NCI-H774 (cell line): Measurements from ENCODE around the gene LHFPL6.
"Not testable (repeated sequence)": the region's sequence is repeated elsewhere in the genome, so short reads cannot be mapped to it uniquely, and the experiment has no call there.

Experiments used
- DNase-seq: peaks from one replicate; lab custom pipeline; 2025; lab: John Stamatoyannopoulos, UW

Gene LHFPL6

DNA sequence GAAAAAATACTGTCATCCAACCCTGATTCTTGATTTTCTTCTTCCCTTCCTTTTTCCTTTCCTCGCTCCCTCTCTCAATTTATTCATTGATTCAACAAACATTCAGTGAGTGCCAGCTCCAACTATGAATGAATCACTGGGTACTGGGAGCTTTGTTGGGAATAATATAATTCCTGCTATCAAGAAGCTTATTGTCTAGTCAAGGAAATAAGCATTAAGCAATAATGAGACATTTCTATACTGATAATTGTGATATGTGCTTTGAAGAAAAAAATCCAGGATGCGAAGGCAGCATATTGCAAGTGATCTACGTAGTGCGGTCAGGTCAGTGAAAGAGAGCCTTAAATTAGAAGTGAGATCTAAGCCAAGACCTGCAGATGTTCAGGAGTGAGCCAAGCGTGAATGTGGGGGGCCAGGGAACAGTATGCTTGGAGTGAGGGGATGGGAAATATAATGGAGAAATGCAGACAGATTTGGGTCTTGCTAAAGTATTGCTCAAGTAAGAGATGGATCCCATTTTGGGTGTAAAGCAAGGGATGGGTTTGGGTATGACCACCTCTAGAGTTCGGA lies 253.5 kb downstream of the LHFPL6 start:
- DNase-seq, result no peak

DNA sequence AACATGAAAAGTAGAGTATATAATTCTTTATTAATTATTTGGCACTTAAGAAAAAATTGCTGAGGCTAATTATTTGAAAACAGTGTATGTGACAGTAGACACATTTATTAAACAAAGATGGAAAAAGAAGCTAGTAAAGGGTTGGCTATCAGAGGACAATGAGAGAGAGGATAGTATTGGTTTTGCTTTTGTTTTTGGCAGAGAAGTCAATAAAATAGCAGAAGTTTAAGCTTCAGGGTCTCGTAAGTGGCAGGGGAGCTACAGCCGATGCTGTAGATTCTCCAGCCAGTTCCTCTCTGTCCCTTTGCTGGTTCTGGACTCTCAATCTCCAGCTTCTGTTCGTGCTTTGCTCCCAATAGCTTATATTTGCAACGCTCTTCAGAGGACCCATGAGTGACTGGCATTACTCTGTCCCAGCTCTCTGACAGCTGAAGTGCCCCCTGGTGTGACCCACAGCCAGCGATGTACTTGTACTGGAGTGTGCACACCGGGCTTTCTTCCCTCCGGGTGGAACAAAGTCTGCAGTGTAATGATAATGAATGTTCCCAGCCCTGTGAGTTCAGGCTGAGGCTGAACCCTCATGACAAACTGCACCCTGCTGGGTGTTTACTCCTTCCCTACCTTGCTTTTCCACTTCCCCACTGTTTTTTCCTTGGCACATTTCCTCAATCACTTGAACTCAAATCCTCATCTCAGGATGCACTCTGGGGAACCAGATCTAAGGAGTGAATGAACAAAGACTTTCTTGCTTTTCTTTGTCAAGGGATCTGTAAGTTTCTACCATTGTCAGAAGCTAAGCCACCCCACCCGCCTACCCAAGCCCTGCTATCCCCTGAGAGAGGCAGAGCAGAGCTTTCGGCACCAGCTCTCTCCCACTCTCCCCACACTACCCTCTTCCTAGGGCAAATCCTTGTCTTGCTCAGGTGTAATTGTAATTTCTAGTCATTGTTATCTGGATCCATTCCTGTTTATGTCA lies 254.8 kb downstream of the LHFPL6 start:
- no peak for DNase-seq

DNA sequence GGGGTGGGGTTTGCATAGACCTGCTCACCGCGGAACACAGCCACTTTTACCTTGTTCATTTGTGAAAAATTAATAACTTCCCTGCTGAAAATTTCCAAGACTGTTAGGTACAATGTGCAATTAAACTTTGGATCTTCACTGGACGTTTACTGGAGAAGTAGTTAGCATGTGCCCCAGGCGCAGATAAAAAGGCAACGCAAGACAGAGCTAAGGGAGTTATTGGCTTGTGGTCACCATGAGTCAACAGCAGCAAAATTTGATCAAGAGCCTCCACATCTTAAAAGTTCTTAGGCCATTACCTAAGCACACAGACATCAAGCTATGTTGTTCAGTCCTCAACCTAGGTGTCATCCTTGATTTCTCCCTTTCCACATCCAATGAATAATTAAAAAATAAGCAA lies 257.0 kb downstream of the LHFPL6 start:
- DNase-seq, result no peak

DNA sequence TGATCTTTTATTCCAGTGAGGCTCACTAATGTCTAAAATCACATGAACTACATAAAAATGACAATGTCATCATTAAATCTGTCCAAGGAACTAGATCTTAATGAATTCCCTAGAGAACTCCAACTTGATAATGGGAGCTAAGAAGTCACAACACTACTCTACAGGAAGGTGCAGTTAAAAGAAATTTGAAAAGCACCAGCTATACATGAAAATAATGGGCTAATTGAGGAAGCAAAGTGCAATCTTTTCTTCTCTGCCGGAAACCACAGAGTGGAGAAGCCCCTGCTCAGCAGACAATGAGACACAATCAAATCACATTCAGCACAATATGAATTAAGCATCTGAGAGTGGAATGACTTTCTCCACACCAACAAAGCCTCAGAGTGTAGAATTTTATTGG lies 261.7 kb downstream of the LHFPL6 start:
- DNase-seq, result no peak

DNA sequence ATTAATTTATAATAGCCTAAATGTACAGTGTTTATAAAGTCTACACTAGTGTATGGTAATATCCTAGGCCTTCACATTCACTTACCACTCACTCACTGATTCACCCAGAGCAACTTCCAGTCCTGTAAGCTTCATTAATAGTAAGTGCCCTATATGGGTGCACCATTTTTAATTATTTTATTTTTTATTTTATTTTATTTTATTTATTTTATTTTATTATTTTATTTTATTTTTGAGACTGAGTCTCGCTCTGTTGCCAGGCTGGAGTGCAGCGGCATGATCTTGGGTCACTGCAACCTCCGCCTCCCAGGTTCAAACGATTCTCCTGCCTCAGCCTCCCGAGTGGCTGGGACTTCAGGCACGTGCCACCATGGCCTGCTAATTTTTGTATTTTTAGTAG lies 264.9 kb downstream of the LHFPL6 start:
- not testable (repeated sequence) for DNase-seq

DNA sequence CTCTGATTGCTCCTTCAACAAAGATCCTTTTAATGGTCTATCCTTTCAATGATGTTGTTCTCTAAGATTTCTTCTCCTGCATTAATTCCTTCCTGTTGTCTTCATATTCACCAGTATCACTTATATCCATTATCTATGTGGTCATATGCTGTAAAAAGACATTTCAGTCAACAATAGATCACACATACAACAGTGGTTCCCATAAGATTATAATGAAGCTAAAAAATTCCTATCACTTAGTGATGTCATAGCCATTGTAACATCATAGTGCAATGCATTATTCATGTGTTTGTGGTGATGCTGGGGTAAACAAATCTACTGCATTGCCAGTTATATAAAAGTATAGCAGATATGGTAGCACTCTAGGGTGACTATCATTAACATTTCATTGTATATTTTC lies 266.1 kb downstream of the LHFPL6 start:
- no peak for DNase-seq

DNA sequence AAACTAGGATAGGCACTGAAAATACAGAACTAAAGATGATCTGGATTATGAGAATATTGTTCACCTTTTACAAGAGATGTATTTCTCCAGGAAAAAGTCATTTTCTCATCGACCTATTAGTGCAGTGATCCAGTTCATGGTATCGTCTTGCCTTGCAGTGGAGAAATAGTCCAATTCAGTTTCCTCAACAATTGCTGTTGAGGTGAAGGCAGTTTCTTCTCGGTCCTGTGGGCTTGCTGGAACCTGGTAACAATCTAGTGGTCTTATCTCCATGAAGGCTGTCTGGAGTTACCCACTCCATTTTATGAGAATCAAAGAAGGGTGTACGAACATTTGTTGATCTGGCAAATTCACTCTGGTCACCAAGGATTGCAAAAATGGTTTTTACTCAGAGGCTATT lies 266.8 kb downstream of the LHFPL6 start:
- no peak for DNase-seq

DNA sequence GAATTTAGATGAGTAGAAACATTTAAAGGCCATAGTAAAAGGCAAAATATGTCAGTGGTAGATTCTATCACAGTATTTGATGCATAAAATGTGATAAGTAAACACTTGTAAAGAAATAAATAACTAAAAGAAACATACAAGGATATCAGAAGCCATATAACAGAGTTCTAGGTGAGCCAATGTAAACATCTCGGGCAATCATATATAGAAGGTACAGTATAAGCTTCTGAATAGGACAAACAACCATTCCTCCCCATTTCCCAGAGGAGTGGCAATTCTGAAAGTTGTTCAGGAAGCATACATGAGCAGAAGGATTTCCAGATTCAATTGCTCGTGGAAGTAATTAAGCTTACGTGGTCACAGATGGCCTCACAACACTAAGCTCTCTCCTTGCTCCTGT lies 267.3 kb downstream of the LHFPL6 start:
- no peak for DNase-seq

DNA sequence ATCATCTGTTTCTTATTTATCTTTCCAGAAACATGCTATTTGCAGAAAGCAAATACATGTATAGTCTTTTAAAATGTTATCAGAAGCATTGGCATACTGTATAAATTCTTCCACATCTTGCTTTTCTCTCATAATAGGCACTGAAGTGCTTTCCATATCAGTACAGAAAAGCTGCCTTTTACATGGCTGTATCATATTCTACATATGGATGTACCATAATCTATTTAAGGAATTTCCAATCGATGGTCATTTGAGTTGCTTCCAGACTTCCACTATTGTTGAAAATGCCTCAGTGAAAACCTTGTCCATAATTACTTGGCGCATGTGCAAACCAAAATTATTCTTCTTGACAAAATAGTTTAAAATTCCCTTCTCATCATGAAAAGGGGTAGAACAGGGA lies 272.5 kb downstream of the LHFPL6 start:
- DNase-seq, result no peak

DNA sequence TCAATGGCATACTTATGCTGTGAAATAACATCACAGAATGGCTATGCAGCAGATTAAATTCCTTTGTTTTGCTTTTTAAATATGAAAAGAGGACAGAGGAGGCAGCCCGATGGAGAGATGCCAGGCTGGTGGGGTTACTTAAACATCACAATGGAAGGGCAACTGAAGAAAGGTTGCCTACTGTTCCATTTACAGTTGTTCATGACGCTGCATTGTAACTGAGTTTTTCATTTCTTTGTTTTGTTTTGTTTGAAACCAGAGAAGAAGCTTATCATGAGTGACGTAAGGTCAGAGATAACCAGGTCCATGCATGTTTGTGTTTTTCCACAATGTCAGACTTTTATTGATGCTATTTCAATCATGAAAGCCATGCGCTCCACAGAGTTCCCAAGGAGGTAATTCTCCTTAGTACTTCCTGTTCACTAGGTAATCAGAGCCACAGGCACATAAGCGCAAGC lies 273.8 kb downstream of the LHFPL6 start:
- DNase-seq, result no peak

DNA sequence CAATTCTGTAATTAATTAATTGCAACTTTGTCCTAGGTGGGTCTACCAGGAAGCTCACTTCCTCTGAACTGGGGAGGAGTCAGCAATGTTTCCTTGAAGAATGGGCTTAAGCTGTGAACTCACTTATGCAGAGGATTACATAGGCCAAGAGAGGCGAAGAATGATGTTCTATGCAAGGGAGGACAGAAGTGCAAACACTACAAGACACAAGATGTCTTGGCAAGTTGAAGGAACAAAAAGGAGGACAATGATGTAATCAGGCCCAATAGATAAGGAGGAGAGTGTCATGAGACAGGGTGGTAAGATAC lies 275.9 kb downstream of the LHFPL6 start:
- DNase-seq, result no peak

DNA sequence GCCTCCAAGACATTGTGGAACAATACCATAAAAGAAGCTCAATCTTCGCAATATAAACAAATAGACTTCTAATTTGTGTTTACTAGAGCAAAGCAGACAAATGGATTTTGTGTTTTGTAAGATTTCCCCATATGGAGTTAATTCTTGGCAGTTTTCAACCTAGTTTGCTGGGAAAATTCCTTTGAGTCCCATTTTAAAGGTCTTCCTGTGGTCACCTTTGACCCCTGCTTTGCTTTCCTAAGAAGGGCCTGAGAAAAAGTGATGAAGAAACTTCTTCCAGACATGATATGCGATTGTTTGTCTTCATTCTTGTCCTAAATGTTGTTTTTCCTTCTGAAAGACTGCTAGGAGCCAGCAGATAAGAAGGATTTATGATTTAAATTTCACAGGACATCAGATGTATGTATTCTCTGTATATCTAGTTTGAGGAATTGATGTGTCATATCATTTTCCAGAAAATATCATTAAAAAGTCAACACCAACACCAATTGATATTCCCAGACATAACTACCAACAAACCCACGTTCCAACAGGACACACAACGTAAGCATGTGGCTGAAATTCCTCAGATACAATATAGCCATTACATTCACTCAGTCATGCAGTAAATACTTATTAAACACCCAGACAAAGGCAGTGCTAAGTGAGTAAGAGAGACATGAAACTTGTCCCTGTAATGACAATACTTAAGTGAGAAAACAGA lies 276.4 kb downstream of the LHFPL6 start:
- no peak for DNase-seq

DNA sequence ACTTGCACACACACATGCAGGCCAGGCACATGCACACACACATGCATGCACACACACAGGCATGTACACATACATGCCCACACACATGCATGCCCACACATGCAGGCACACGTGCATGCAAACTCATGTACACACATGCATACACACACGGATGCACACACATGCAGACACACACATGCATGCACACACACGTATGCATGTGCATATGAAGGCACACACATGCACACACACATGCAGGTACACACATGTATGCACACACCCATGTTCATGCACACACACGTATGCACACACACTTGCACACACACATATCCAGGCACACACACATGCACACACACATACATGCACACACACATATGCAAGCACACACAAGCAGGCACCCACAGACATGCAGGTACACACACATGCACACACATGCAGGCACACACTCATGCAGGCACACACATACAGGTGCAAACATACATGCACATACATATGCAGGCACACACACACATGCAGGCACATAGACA lies 278.1 kb downstream of the LHFPL6 start:
- no peak for DNase-seq

DNA sequence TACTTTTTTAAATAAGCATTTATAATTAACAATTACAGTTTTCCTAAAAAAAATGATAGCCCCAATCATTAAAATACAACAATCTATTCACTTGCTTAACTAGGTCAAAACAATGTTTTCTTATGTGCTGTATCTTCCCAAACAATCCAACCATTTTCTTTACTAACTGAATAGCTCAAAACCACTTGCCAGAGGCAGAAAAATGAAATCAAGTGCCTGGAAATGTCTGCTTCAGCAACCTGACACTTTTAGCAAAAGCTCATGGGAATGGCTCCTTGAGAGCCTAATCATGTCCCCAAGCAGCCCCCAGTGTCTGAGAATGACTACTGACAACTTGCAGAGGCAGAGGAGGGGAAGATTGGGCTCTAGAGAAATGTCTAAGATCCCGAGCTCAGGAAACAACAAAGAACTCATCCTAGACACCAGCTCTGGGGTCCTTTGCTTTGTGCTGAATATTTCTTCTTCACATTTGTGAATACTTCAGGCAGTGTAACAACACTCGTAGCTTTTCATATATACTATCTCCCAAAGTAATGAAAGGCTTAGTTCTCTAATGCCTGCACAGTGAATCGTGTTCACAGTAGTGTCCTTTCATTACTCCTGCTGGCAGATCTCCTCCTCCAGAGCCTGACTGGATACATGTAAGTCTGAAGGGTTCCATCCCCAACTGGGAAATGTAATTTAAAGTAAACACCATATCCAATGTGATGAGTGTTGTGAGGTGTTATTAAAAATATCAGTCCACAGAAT lies 280.0 kb downstream of the LHFPL6 start:
- no peak for DNase-seq

DNA sequence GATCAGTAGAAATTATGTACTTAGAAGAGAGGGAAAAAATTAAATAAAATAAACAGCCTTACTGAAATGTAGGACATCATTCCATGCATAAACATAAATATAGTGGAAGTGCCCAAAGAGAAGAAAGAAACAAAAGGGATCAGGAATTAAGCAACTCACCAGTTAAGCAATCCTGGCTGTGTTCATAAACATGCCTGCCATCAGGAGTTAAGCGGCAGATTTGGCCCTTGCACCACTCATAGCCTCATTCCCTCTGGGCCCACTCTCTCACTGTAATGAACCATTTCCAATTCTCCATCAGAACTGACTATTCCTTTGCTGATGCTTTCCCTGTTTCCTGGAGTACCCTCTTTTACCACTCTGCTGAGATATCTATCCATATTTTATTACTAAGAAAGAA lies 281.4 kb downstream of the LHFPL6 start:
- no peak for DNase-seq

DNA sequence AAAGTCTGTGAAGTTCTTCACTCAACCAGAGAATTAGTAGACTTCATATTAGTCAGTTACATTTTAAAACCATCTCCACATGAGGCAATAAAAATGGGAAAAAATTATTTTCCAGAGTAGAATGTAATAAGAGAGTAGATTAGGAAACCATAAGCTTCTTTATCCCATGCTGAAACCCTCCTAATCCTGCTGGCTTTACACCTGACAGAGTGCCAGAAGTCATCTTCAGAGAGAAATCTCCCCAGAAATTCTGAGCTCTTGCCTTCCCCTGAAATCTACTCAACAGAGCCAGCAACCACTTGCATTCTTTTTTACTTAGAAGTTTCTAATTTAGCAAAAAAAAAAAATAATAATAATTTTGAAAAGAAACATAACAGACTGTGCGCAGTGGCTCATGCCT lies 284.8 kb downstream of the LHFPL6 start:
- DNase-seq, result no peak

DNA sequence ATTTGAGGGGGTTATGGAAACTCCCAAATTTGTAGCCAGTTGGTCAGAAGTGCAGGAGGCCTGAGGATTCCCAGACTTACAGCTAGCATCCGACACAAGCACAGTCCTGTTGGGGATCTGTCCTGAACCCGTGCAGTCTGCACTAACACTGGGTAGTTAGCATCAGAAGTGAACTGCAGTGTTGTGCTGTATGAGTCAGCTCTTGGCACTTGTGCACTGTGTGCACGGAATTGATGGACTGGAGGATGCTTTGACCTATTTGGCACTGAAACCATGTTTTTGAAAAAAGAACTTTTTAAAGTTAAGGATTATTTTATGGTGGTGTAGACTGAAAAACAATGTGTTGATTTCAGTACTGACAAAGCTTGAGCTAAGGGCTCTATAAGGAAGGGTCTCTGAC lies 285.7 kb downstream of the LHFPL6 start:
- DNase-seq, result no peak

DNA sequence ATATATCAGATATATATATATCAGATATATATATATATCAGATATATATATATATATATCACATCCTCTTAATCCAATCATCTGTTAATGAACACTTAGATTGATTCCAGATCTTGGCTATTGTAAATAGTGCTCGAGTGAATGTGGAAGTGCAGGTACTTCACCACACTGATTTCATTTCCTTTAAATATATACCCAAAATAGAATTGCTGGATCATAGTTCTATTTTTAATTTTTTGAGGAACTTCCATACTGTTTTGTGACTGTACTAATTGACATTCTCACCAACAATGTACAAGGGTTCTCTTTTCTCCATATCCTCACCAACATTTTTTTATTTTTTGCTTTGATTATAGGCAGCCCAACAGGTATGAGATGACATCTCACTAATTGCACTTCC lies 287.2 kb downstream of the LHFPL6 start:
- no peak for DNase-seq

DNA sequence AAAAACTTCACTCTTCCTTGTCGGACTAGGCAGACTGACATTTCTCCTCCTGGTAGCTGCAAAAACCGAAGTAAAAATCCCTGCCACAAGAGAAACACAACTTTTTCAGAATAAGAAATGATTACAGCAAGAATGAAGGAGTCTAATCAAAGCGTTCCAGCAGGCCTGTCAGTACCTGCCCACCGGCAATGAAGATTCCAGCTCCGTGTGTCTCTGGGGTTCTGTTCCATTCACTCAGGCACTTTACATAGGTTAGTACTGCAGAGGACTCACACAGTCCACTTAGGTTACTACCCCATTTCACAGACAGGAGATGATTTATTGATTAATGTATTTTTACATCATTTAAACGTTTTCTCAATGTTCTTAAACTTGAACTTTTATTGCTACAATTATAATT lies 289.3 kb downstream of the LHFPL6 start:
- no peak for DNase-seq

DNA sequence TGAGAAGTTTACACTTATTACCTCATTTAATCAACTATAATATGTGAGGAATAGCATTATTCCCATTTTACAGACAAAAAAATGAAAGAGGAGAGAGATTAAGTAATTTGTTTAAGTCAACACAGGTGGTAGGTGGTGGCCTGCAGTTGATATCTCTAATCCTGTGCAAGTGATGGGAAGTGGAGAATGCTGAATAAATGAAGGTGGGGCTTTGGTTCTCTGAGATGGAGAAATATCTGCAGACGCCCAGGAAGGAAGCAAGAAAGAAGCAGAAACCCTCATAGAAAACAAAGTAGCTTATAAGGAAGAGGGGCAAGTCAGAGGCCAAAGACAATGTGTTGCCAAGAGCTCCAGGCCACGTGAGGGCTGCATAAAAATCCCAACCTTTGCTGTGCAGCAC lies 290.4 kb downstream of the LHFPL6 start:
- DNase-seq, result no peak

DNA sequence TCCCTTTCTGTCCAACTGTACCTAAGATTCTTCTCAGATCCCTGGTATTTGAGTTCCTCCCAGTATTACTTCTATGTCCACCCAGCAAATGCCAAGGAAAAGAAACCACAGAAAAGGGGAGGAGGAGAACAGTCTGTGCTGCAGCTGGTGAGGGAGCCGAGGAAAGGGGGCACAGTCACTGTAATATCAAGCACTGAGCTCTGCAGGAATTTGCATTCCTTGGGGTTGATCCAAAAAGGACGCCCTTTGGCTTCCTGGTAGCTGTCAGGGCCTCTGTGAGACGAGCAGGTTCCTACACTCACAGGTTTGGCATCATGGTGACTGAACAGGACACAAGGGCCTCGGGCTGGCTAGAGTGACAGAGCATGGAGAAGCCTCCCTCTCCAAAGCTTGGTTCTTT lies 291.4 kb downstream of the LHFPL6 start:
- DNase-seq, result no peak

DNA sequence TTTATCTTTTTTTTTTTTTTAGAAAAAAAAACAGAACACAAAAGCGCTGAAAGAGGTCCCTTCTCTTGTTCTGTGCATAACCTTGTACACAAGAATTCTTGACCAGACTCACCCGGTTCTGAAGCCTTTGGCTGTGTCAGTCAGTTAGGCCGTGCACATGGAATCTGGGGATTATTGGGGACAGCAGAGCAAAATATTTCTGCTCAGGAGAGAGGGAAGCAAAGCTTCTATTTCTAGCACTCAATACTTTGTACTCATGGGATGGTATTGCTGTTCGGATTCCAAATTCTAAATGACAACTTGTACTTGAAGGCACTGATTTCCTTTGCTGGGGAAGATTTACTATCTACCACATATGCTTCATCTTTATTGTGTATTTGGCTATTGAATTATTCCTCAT lies 292.0 kb downstream of the LHFPL6 start:
- DNase-seq, result no peak
